Peyer's patch (tissue), 4 donors: Measurements from ENCODE around the gene CALY. TPM values are rescaled to one million over a fixed set of nuclear protein-coding genes. Genes with fewer than 3 reads are reported as not detected.
A peak's percentile ranks its signal among the peaks of the same experiment; 100 is the strongest.

Experiments used
- DNase-seq, 3 donors: peaks; one replicate each; pipeline ENCODE4 v3.0.0-alpha.2; 2017 to 2019
- H3K27ac ChIP-seq, 4 donors: fragments of 200-600 bp; sonication (generic); one replicate each; pipeline ENCODE4 v1.5.1; 2016 to 2019
- H3K27me3 ChIP-seq, 2 donors: fragments of 200-600 bp; sonication (generic); one replicate each; pipeline ENCODE4 v1.5.1; 2019
- H3K36me3 ChIP-seq, 3 donors: fragments of 200-600 bp; sonication (generic); one replicate each; pipeline ENCODE4 v1.5.1; 2016 to 2019
- H3K4me1 ChIP-seq, 4 donors: fragments of 200-600 bp; sonication (generic); one replicate each; pipeline ENCODE4 v1.5.1; 2016 to 2019
- H3K4me3 ChIP-seq, 4 donors: fragments of 200-600 bp; sonication (generic); 1 replicate in 3 of 4; 2 replicates in 1 of 4; pipeline ENCODE4 v1.5.1; 2016 to 2019; ENCODE audit warnings: mild to moderate bottlenecking in 1 of 4
- H3K9me3 ChIP-seq, 4 donors: fragments of 200-600 bp; sonication (generic); one replicate each; pipeline ENCODE4 v1.5.1; 2016 to 2019; ENCODE audit warnings: mild to moderate bottlenecking in 1 of 4
- CTCF ChIP-seq, 6 experiments: fragments of 450-650 bp in 4 of 6; fragments of 200-600 bp in 2 of 6; sonication (generic) in 1 of 6; IDR thresholded peaks; one replicate each; pipeline ENCODE4 v1.5.1; 2017 to 2019; ENCODE audit warnings: antibody characterized with exemption in 6 of 6, mild to moderate bottlenecking in 3 of 6, moderate library complexity in 1 of 6
- POLR2A ChIP-seq, 2 donors: fragments of 450-650 bp; IDR thresholded peaks; one replicate each; pipeline ENCODE4 v1.5.1; 2017; ENCODE audit warnings: antibody characterized with exemption in 2 of 2, mild to moderate bottlenecking in 2 of 2, moderate library complexity in 2 of 2
- total RNA-seq, 4 donors: library from RNA; depleted of rRNA; stranded (reverse); fragments of >200 nt; gene quantifications; one replicate each; pipeline ENCODE4 v1.1.0, GENCODE V29; 2016

Gene CALY
- total RNA-seq, 4 donors from 2014 or later, result 0.88 to 1.6 (median 1.5) TPM; not detected in 1

- Histone ChIP-seq H3K9me3 (no peaks in the 10 kb centered on the region), H3K4me1 (peaks cover 3 to 24% (median 10%) of the 10 kb centered on the region in 4 donors), H3K27ac (peak overlapping the region in 1 of 4 donors; percentile 35), H3K4me3 (no peak overlapping the region), H3K36me3 (peaks cover 0 to 29% (median 0%) of the 10 kb centered on the region in 3 donors), H3K27me3 (no peaks in the 10 kb centered on the region)
- peak in 1 of 2 donors; percentile 15 for TF ChIP-seq POLR2A (IDR thresholded peaks at IDR 0.05)
- TF ChIP-seq CTCF (IDR thresholded peaks at IDR 0.05), result peak in 1 of 6 experiments; percentile 24
- peak in 2 of 3 donors; percentile 77 to 78 for DNase-seq
Measured at GRCh38 chr10:133353202-133353959, 16.7 kb upstream of the CALY start.

DNA sequence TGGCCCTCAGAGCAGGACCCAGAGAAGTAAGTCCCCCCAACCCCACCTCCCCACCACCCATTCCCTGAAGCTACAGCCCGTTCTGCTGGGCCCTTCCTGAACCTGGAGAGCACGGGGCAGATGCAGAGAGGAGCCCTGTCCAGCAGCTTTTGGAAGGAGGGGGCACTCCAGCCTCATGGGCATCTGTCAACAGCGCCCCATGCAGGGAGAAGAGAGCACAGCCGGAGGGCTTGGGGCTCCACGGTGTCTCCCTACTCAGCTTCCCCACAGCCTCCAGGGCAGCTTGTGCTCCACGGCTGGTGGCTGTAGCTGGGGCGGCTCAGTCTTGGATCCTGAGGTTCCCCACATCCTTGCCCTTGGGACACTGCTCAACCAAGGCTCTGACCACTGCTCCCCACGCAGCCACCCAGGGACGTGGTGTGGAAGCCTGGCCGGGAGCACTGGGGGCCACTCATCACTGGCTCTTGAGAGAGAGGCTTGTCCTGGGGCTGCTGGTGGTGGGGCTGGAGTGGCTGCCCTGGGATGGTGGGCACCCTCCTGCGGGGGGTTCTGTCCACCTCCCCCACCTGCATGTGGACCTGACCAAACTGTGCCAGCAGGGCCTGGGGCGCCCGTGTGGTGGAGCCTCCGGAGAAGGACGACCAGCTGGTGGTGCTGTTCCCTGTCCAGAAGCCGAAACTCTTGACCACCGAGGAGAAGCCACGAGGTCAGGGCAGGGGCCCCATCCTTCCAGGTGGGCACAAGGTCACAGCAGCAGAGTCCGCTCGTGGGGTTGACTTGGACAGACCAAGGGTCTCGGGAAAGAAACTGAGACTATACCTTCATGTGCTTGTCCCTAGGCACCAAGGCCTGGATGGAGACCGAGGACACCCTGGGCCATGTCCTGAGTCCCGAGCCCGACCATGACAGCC, 15.0 kb upstream of the CALY start:
- Histone ChIP-seq H3K36me3 (peaks cover 0 to 29% (median 0%) of the 10 kb centered on the region in 3 donors), H3K9me3 (no peaks in the 10 kb centered on the region), H3K4me1 (peaks cover 0 to 19% (median 4%) of the 10 kb centered on the region in 4 donors), H3K27ac (peak overlapping the region in 1 of 4 donors; percentile 30), H3K4me3 (no peak overlapping the region), H3K27me3 (no peaks in the 10 kb centered on the region)
- no peak for DNase-seq
- TF ChIP-seq POLR2A (IDR thresholded peaks at IDR 0.05) (no peak), CTCF (IDR thresholded peaks at IDR 0.05) (no peak)

- Histone ChIP-seq H3K36me3 (peaks cover 0 to 26% (median 0%) of the 10 kb centered on the region in 3 donors), H3K27ac (peak overlapping the region in 1 of 4 donors; percentile 30), H3K4me1 (peaks cover 0 to 18% (median 0%) of the 10 kb centered on the region in 4 donors), H3K9me3 (no peaks in the 10 kb centered on the region), H3K4me3 (no peak overlapping the region), H3K27me3 (no peaks in the 10 kb centered on the region)
- TF ChIP-seq CTCF (IDR thresholded peaks at IDR 0.05), result no peak
- TF ChIP-seq POLR2A (IDR thresholded peaks at IDR 0.05), result no peak
- no peak for DNase-seq
Measured at GRCh38 chr10:133350950-133351329, 14.2 kb upstream of the CALY start.

DNA sequence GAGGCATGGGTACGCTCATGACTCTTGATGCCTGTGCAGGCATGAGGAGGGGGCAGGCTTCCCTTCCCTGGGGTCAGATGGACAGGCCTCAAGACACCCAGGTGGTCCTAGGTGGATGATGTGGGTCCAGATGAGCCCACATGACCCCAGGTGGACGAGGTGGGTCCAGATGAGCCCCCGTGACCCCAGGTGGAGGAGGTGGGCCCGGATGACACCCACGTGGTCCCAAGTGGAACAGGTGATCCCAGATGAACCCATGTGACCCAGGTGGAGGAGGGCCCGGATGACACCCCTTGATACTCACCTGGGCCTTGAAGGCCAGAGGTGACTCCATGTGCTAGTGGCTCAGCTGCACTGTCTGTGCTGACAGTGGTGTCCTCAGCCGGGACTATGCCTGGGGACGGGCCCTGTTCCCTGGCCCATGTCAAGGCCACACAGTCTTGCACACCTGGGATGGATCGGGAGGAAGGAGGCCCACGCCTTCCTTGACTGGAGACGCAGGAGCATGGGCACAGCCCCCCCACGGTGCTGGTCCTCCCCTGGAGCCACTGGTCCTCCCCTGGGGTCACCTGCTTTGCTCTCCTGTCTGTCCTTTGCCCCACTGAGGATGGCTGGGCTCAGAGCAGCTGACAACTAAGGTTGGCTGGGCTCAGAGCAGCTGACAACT, 13.7 kb upstream of the CALY start:
- Histone ChIP-seq H3K36me3 (peaks cover 0 to 25% (median 0%) of the 10 kb centered on the region in 3 donors), H3K4me3 (no peak overlapping the region), H3K27me3 (no peaks in the 10 kb centered on the region), H3K27ac (peak overlapping the region in 1 of 4 donors; percentile 30), H3K4me1 (peaks cover 0 to 16% (median 0%) of the 10 kb centered on the region in 4 donors), H3K9me3 (no peaks in the 10 kb centered on the region)
- DNase-seq, result no peak
- no peak for TF ChIP-seq CTCF (IDR thresholded peaks at IDR 0.05)
- no peak for TF ChIP-seq POLR2A (IDR thresholded peaks at IDR 0.05)

DNA sequence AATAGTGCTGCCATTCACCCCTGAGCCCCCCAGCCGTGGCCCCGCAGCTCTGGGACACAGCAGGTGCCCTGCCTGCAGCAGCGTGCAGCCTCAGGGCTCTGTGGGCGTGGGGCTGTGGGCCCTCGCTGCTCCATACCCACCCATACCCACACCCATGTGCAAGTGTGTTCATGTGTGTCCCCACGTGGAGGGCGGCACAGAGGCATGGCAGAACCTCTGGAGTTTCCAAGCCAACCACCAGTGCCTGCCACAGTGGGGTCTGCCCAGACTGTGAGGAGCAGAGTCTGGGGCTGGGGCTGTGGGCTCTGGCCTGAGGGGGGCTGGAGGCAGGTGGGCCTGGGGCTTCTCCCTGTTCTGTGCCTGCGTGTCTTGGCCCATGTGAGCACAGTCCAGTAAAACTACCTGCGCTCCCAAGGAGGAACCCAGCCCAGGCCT, 12.9 kb upstream of the CALY start:
- H3K27ac ChIP-seq, result peak overlapping the region in 1 of 4 donors; percentile 28
- peaks cover 0 to 17% (median 0%) of the 10 kb centered on the region in 3 donors for H3K36me3 ChIP-seq
- DNase-seq, result no peak
- no peaks in the 10 kb centered on the region for H3K9me3 ChIP-seq
- TF ChIP-seq POLR2A (IDR thresholded peaks at IDR 0.05) (no peak), CTCF (IDR thresholded peaks at IDR 0.05) (no peak)
- H3K27me3 ChIP-seq, result no peaks in the 10 kb centered on the region
- H3K4me3 ChIP-seq, result peak overlapping the region in 2 of 4 donors; percentile 14 to 57
- H3K4me1 ChIP-seq, result peaks cover 0 to 16% (median 0%) of the 10 kb centered on the region in 4 donors
